GM11168 (cell line): ENCODE measurements around the gene NCAPD3.

Experiments used
- in situ Hi-C: fragments of 300-500 bp; cut with MboI; formaldehyde crosslinking; loops from one replicate; pipeline ENCODE4 v1.12.0; 2022; ENCODE audit warnings: low sequenced_read_pairs; ENCODE audit not compliant: unreplicated experiment

The NCAPD3 gene

GRCh38 chr11:134253188-134253993 is 29.6 kb upstream of the NCAPD3 start, which contains the start of the genes ACAD8 and THYN1:
TSS of gene ACAD8 (plus strand) at chr11:134253568. CDS start at chr11:134253601, 33 bp downstream.
TSS of gene THYN1 (minus strand) at chr11:134253352. CDS start at chr11:134252882, 470 bp downstream.
- in situ Hi-C loops, result no loop called here

- in situ Hi-C loops, result no loop called here
Observed at GRCh38 chr11:134252346-134253187, 28.8 kb upstream of the NCAPD3 start.

GRCh38 chr11:134250675-134251074 is 26.9 kb upstream of the NCAPD3 start:
- in situ Hi-C loops, result no loop called here

- in situ Hi-C loops, result no loop called here
Observed at GRCh38 chr11:134250246-134250645, 26.5 kb upstream of the NCAPD3 start.

- in situ Hi-C loops, result no loop called here
Observed at GRCh38 chr11:134248910-134249480, 25.2 kb upstream of the NCAPD3 start.

GRCh38 chr11:134246678-134247077 is 22.9 kb upstream of the NCAPD3 start:
- in situ Hi-C loops, result no loop called here

- in situ Hi-C loops, result no loop called here
Observed at GRCh38 chr11:134246100-134246499, 22.3 kb upstream of the NCAPD3 start.

- in situ Hi-C loops, result no loop called here
Observed at GRCh38 chr11:134245434-134245833, 21.7 kb upstream of the NCAPD3 start.

GRCh38 chr11:134244593-134244992 is 20.8 kb upstream of the NCAPD3 start:
- in situ Hi-C loops, result no loop called here

- in situ Hi-C loops, result no loop called here
Observed at GRCh38 chr11:134243913-134244312, 20.1 kb upstream of the NCAPD3 start.

- in situ Hi-C loops, result no loop called here
Observed at GRCh38 chr11:134242376-134242775, 18.6 kb upstream of the NCAPD3 start.

GRCh38 chr11:134240592-134240991 is 16.8 kb upstream of the NCAPD3 start:
- in situ Hi-C loops, result no loop called here

GRCh38 chr11:134238956-134239355 is 15.2 kb upstream of the NCAPD3 start:
- in situ Hi-C loops, result no loop called here

GRCh38 chr11:134237557-134237922 is 13.8 kb upstream of the NCAPD3 start:
- in situ Hi-C loops, result no loop called here

- in situ Hi-C loops, result no loop called here
Observed at GRCh38 chr11:134236834-134237556, 13.2 kb upstream of the NCAPD3 start.

- in situ Hi-C loops, result no loop called here
Observed at GRCh38 chr11:134235399-134235798, 11.6 kb upstream of the NCAPD3 start.

- in situ Hi-C loops, result no loop called here
Observed at GRCh38 chr11:134233729-134234179, 10.0 kb upstream of the NCAPD3 start.

- in situ Hi-C loops, result no loop called here
Observed at GRCh38 chr11:134231958-134232659, 8.3 kb upstream of the NCAPD3 start.

GRCh38 chr11:134230339-134230738 is 6.6 kb upstream of the NCAPD3 start:
- in situ Hi-C loops, result no loop called here
